Stimulated activated CD4-positive, alpha-beta T cell treated with anti-CD3 and anti-CD28 coated beads, Interleukin-1b, Interleukin-23, amount 100 ng/mL, for 4 hours (primary cell): Measurements from ENCODE around the gene THRB.
"Not testable (repeated sequence)": the region's sequence is repeated elsewhere in the genome, so short reads cannot be mapped to it uniquely, and the experiment has no call there.

ENCODE experiments used
- DNase-seq, 2 donors: peaks; one replicate each; pipeline ENCODE4 v3.0.0-alpha.2; 2020; ENCODE audit warnings: low read depth in 2 of 2

THRB gene

DNA sequence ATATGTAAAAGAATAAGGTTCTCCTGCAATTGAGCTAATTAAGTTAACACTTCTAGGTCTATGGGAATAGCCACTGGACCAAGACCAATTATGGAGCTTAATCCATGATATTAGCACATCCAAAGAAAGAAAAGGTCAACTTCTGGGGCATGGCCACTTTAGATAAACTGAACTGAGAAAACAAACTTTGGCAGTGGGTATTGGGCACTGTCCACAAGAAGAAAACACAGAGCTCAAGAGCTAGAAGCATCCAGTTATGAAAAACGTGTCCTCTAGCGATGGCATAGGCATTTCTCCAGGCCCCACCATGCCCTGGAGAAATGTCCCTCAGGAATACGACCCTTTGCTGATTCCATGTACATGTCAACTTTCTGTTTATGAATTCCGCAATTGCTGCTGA, 87.8 kb downstream of the THRB start:
- no peak for DNase-seq

DNA sequence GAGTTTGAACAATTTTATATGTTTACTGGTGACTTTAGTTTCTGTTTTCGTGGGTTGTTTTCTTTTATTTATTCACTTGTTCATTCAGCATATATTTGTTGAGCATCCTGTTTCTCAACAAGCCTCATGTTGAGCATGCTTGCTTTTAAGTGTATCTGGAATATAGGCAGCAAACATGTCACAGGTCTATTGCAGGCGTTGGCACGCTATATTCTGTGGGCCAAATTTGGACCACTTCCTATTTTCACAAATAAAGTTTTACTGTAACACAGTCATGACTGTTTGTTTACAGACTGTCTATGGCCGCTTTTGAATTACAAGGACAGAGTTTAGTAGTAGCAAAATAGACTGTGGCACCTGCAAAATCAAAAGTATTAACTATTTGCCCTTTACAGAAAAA, 89.6 kb downstream of the THRB start:
- no peak for DNase-seq

DNA sequence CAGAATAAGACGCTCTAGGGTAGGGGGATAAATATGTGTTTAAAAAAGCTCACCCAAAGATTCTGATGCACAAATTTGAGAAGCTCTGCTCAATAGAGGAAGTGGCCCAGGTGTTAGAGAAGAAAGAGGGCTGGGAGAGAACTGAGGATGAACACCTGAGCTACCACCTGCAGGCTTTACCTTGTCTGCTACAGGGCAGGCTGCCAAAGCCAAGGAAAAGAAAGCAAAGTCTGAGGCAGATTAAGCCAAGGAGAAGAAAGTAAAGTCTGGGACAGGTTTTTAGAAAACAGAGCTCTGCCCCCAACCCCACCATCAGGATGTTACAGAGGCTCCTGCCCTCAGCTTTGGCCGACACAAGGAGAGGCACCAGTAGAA, 92.9 kb downstream of the THRB start:
- DNase-seq: no peak

DNA sequence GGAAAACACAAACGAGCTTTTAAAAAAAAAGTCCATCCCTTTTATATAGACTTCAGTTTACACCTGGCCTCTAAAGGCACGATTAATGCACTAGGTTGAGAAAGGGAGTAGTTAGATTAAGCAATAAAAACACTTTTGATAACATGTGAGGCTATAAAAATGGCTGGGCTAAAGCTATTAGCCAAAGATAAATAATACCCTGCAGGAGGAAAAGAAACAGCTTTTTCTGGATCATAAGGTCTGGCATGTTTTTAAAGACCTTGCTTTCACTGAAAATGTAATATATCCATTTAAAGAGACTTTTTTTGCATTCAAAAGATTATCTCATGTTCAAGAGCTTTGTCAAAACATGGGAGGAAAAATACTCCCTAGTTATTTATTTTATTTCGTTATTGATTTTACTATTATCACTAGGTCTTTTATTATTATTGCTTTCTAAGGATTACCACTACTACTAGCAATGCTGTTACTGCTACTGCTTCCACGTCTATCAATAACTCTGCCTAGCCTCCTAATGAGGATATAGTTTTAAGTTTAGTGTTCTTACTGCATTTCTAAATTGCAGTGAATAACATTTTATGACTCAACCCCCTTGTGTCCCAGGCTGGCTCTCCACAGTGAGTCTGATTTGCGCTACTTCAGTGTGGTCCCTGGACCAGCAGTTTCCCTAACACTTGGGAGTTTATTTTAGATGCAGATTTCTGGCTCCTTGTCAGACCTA, 93.4 kb downstream of the THRB start:
- DNase-seq: no peak

DNA sequence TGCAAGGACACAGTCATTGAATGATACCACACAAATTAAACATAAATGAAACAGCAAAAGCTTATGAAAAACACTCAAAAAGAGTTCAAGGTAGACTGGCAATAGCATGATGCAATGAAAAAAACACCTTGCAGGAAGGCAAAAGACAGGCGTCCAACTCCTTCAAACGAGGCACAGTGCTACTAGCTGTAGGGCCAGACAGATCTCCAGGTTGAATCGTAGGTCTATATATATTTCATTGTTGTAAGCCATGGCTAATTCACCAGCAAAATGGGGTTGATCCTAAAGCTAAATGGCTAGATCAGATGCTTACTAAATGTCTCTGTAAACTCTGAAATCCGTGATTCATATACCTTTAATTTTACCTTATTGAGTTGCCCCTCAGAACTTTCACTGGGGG, 94.2 kb downstream of the THRB start:
- DNase-seq: no peak

DNA sequence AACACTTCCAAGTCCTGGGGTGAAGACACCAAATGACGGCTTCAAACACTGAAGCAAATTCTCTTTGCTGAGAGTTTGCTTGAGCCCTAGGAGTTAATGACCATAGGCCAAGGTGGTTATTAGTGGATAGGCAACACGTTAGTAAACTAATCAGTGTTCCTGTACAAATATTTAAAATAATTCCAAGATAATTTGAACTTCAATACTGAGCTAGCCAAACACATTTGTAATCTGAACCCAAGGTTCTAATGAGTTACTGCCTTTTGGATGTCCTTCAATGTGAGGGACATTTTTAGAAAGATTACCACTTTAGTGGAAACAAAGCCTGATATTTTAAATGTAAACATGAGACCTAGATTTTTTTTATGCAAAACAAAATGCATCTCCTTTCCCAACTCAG, 94.6 kb downstream of the THRB start:
- no peak for DNase-seq

DNA sequence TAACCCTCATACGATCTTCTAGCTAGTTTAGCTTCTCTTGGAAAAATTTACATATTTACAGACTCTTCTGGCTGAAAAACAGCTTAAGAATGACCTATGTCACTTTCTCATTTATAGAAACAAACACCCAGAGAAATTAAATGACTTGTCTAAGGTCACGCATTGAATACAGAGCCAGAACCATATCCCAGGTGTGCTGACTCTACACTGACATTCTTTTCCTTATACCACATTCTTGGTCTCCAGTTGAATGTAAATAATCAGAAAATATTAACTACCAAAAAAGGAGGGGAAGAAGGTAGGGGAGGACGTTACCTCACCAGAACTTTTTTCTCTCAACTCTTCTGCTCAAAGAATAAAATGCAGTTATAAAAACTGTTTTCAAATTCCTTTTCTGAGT, 95.0 kb downstream of the THRB start:
- no peak for DNase-seq

DNA sequence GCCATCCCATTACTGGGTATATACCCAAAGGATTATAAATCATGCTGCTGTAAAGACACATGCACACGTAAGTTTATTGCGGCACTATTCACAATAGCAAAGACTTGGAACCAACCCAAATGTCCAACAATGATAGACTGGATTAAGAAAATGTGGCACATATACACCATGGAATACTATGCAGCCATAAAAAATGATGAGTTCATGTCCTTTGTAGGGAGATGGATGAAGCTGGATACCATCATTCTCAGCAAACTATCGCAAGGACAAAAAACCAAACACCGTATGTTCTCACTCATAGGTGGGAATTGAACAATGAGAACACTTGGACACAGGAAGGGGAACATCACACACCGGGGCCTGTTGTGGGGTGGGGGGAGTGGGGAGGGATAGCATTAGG, 95.9 kb downstream of the THRB start:
- not testable (repeated sequence) for DNase-seq

DNA sequence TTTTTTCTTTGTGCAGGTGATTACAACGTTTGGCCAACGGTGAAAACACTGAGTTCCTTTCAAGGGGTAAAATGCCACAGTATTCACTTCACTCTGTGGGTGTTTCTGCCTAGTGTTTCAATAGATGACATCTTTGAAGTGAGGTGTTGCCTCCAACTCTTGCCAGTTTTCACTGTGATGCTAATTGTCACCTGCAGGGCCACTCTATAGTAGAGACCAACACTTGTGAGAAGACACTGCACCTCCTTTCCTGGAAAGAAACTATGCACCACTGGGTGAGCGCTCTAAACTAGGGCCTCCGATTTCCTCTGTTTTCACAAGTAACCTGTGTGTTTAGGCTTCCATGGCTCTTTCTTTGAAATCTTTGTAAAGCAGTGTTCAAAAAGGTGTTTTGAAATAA, 98.3 kb downstream of the THRB start:
- DNase-seq: no peak

DNA sequence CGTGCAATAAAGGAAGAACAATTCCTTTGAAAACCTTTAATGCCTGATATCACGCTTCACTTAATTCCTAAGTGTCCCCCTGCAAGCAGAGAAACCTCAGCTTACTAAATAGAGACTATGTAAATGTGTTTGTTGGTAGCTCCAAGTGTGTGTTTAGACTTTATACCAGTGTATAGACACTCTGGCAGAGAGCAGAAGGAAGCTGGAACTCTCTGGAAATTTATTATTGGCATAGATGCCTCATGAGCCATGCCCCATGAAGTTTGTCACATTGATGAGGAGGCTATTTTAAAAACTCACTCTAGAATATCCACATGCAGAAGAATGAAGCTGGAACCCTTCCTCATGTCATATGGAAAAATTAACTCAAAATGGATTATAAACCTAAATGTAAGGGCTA, 99.9 kb downstream of the THRB start:
- no peak for DNase-seq

DNA sequence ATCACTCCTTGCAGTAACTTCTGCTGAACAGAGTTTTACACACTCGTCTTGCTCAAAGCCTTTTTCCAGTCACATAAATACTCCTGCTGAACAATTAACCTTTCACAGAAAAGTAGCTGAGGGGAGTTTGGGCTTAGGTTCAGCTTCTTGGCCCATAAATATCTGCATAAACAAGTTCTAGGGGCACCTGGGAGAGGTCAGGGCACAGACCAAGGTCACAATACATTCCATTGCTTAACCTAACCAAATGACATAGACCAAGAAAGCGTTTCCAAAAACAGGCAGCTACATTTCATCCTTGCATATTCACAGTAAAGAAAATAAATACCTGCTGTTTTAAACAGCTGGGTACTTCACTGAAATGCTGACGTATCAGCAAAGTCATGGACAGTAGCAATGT, 101.3 kb downstream of the THRB start:
- DNase-seq: no peak

DNA sequence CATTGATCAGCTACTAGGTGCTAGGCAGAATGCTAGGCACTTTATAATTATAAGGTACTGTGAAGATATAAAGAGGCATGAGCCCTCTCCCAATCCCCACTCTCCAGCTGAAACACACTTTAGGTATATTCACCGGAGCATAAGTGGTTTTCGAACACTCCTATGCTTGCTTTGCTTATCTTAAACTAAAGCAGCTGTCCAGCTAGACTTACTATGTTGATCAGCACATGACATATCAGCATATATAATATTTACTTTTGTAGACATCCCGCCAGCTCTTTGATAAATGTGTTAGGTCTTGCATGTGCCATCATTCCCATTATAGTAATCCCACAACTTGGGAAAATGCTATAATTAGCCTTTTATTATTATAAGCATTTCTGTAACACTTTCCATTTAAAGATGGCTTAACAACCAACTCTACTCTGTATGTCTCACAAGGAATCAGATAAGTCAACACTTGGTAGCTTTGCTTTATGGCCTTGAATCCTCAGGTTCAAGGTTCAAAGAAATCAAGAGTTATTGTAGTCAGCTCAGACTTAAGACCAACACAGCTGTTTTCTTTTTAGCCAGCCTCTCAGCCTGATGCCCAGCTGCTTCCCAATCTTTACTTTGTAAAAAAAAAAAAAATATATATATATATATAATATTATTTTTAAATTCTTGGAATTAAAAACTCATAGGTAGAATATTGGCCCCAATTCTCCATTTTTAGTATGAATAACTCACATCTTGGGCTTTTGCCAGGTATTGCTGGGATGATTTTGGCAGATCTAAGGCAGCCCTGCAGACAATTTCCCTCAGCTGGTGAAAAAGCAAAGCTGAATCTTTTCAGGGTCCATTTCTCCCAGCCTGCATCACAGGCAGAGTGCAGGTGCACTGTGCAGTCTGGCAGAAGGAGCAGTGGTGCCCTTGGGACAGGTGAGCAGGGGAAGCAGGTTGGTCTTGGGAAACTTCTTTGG, 104.2 kb downstream of the THRB start:
- no peak for DNase-seq

DNA sequence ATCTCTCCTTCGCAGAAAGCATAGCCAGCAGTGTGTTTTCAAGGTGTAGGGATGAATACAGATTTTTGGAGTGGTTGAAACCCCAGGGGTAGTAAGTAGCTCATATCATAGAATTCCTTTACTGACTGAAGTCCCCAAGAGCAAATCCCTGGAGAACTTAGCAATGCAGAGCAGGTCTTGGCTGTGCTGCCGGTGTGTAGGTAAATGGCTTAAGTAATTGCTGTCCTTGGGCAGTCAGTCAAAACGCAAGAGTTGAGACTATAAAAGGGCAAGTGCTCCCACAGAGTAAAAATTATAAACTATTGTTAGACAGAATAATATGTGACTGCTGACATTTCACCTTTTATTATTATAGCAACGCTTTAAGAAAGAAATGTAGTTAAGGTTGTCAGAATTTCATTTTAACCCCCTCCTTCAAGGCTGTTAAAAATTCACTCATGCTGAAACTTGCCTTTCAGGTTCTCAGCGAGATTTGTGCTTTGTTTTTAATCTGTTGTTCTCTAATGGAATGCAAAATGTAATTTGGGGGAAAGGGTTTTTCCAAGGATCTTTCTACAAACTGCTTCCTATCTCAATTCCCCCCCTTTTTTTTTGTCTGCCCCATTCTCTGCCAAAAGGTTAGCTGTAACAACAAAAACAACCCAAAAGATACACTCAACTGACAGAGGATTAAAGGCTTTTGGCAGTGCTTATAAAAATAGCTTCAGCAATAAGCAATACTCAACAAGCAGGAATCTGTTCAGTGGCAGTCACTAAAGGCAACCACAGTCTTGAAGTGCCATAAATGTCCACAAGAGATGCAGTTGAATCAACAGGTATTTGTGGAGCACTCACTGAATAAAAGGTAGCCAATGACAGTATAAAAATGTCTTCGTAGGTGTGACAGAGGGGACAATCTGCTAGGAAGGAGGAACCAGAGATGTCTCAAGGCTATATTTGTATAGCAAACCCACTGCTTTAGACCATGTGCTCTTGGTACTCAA, 105.3 kb downstream of the THRB start:
- DNase-seq: no peak

DNA sequence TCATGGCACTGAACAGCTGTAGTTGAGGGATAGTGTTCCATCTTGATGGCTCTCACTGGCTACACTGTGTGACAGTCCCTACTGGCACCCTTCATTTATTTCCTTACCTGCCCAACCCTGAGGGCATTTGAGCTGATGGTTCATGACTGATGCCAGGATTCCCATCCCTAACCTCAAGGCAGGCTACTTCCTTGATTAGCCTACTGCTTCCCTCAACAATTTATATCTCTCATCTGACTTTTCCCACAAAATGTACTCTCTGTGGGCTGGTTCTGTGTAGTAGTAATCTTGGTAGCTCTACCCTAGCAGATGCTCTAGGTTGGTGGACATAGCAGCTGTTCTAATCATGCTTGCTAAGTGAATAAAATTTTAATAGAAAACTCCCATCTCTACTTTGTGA, 106.0 kb downstream of the THRB start:
- DNase-seq: no peak

DNA sequence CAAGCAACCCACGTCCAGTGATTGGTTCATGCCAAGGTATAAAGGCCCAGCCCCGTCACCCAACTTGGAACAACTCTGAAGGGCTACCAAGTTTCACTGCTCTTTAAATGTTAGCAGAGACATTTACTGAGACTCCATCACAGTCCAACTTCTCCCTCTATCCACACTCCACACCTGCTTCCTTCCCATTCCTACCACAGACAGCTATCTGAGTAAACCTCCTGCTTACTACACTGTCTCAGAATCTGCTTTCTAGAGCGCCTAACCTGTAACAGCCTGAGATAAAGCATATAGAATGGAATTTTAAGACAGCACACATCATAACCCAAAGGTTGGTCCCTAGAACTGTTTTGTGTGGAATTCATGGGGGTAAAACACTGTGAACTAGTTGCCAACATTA, 106.5 kb downstream of the THRB start:
- no peak for DNase-seq

DNA sequence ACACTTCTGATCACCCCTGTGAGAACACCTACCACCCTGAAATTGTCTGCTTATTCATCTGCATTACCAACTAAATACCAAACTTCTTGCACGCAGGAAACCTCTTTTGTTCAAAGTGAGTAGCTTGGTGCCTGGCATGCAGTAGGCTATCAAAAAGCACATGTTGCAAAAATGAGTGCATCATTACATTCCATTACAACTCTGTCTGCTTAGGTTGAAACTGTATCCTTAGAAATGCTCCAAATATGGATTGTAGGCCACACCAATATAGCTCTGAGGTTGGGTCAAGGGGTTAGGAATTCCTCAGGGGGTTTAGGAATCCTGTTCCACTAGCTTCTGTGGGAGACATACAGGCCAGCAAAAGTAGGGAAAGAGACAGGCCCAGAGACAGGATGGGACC, 107.2 kb downstream of the THRB start:
- DNase-seq: no peak

DNA sequence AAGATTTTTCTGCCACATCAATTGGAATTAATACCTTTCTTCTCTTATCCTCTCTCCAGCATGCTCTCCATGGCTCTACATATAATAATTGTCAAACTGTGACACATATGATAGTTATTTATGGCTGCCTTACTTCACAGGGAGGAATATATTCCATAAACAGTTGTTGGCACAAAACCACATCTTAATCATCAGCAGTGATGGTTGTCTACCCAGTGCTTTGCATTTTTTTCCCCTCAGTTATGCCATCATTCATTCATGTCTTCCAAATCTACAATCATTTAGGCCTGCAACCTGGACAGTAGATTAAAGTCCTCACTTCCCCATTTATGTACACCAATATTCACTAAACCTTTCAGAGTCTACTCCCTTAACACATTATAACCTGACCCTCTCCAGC, 107.7 kb downstream of the THRB start:
- DNase-seq: no peak

DNA sequence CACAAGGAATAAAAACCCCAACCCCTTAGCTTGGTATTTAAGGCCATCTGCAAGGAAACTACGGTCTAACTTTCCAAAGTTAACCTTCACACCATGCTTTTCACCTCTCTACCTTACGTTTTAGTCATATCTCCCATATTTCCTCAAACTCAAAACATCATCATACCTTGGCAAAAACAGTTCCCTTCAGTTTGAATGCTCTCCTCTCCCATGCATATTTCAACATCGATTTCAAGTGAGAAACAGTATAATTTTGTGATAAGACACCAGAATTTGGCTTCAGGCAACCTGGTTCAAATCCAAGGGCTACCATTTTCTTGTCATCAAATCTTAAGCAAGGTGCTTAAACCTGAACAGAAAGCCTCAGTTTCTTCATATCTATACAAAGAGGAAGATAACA, 108.2 kb downstream of the THRB start:
- no peak for DNase-seq

DNA sequence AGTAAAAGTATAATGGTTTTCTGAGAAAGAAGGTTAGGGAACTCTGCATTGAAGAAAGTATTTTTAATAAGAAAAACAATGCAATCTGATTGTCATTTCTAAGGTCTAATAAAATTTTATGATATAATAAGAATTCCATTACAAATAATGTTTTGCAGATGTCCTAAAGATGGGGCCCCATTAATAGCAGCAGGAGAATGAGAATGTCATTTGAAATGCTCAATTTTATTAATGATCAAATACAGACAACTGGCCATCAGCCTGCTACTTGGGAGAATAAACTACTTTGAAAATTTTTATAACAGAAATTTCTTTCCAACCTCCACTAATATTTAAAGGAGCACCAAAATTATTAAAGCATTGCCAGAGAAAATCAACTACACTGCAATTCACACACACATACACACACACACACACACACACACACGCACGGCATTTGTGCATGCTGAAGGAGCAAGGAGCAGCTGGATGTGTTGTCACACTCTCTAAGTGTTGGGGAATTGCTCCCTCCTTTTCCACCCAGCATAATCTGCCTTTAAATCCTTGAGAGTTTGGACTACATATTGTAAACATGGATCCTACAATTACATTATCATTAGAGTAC, 109.5 kb downstream of the THRB start:
- no peak for DNase-seq

DNA sequence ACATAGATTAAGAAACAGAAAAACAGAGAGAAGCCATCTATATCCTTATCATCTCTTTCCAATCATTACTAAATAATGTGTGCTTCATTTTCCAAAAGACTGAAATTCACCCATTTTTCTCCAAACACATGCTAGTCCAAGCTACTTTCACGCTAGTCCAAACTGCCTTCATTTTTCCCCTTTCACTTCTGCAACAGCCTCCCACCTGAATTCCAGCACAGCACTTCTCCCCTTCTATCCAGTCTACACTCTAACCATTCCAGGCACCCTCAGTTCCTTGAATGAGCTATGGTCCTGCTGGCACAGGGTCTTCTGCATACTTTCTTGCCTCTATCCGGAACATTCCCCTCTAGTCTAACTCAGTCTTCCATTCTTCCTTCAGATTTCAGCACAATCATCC, 112.0 kb downstream of the THRB start:
- DNase-seq: no peak

DNA sequence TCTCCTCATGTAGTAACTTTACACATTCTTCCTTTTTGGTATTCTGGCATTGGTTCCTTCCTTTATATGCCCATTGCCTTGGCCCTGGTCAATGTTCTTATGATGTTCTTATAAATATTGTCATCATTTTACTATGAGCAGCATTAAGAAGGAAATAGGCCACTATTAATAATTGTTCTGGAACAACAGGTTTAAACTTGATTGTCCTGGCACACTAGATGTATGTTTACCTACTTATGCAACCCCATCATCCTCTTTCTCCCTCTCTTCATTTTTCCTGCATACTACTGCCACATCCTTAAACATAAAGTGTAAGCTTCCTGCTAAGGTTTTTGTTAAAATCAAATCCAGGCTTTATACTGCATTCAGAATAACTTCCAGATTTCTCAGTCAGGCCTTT, 114.7 kb downstream of the THRB start:
- no peak for DNase-seq

DNA sequence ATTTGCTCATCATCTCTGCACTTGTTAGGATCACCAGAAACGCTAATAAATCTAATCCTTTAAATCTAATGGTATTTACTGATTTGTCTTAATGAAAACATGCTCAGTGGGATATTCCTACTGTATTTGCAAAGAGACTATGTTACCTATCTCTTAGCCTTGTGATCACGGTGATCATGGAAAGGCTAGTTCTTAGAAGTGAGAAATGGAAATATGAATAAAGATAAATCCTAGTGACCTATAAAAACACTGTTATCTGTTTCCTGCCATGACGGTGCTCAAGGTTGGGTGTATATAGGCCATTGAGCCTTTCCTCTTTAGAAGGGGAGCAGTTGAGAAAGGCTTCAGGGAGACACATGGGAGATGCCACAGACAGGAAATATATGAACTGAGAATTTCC, 116.3 kb downstream of the THRB start:
- DNase-seq: no peak
